ENCODE data around the gene KIFC1. TPM values are rescaled to one million over a fixed set of nuclear protein-coding genes. Genes with fewer than 3 reads are reported as not detected.

Gene KIFC1
- total and polyA plus RNA-seq, 2 donors (not counting 1 experiment from before 2014, with no cell fraction given) = 5.3 to 8.0 TPM

- H3K9ac ChIP-seq (ENCODE audit: insufficient read depth, low read length) = no peak overlapping the region
- H2AFZ ChIP-seq (ENCODE audit: low read length) = no peak overlapping the region
- H3K9me3 ChIP-seq (ENCODE audit: control insufficient read depth, insufficient read depth, low read depth, low read length) = no peaks in the 10 kb centered on the region
- H3K4me1 ChIP-seq (ENCODE audit: control insufficient read depth, extremely low read depth, insufficient read depth, low read length) = peaks cover 29% of the 10 kb centered on the region
- peak overlapping the region; percentile 72 for H3K4me2 ChIP-seq (ENCODE audit: extremely low read depth, insufficient read depth, low read length)
- H3K36me3 ChIP-seq (ENCODE audit: control insufficient read depth, insufficient read depth, low read length) = peaks cover 11% of the 10 kb centered on the region
- DNase-seq (ENCODE audit: low read depth in 2 of 2) = peak; percentile 53 to 71
- TF ChIP-seq EZH2 (IDR thresholded peaks at IDR 0.05; ENCODE audit: low read length, missing control alignments) (no peak), CTCF (conservative IDR thresholded peaks at IDR 0.05 in 1 of 2, IDR thresholded peaks at IDR 0.05 in 1 of 2; ENCODE audit: low read depth in 1 of 2, low read length in 2 of 2) (no peak)
- no peaks in the 10 kb centered on the region for H3K27me3 ChIP-seq (ENCODE audit: control insufficient read depth, insufficient read depth, low read length)
- peaks cover 25% of the 10 kb centered on the region for H3K79me2 ChIP-seq (ENCODE audit: control insufficient read depth, insufficient read depth, low read length)
- H3K4me3 ChIP-seq (replicated peaks in 1 of 4; ENCODE audit: control extremely low read depth in 1 of 4, insufficient read depth in 1 of 4, low read depth in 3 of 4, low read length in 4 of 4) = no peak overlapping the region
- no peaks in the 10 kb centered on the region for H4K20me1 ChIP-seq (ENCODE audit: control insufficient read depth, extremely low read depth, insufficient read depth, low read length)
- peak overlapping the region; percentile 38 for H3K27ac ChIP-seq (ENCODE audit: insufficient read depth, low read length)
These were observed 39.6 kb downstream of the KIFC1 start for GRCh38 chr6:33430991-33431879.

GRCh38 chr6:33431880-33432541, 40.4 kb downstream of the KIFC1 start:
- Histone ChIP-seq H3K36me3 (ENCODE audit: control insufficient read depth, insufficient read depth, low read length) (peaks cover 13% of the 10 kb centered on the region), H3K9me3 (ENCODE audit: control insufficient read depth, insufficient read depth, low read depth, low read length) (no peaks in the 10 kb centered on the region), H3K27ac (ENCODE audit: insufficient read depth, low read length) (no peak overlapping the region), H3K79me2 (ENCODE audit: control insufficient read depth, insufficient read depth, low read length) (peaks cover 24% of the 10 kb centered on the region), H3K4me1 (ENCODE audit: control insufficient read depth, extremely low read depth, insufficient read depth, low read length) (peaks cover 26% of the 10 kb centered on the region), H3K4me3 (replicated peaks in 1 of 4; ENCODE audit: control extremely low read depth in 1 of 4, insufficient read depth in 1 of 4, low read depth in 3 of 4, low read length in 4 of 4) (no peak overlapping the region), H3K4me2 (ENCODE audit: extremely low read depth, insufficient read depth, low read length) (no peak overlapping the region), H3K27me3 (ENCODE audit: control insufficient read depth, insufficient read depth, low read length) (no peaks in the 10 kb centered on the region), H3K9ac (ENCODE audit: insufficient read depth, low read length) (no peak overlapping the region), H2AFZ (ENCODE audit: low read length) (no peak overlapping the region), H4K20me1 (ENCODE audit: control insufficient read depth, extremely low read depth, insufficient read depth, low read length) (no peaks in the 10 kb centered on the region)
- TF ChIP-seq EZH2 (IDR thresholded peaks at IDR 0.05; ENCODE audit: low read length, missing control alignments) (no peak), CTCF (conservative IDR thresholded peaks at IDR 0.05 in 1 of 2, IDR thresholded peaks at IDR 0.05 in 1 of 2; ENCODE audit: low read depth in 1 of 2, low read length in 2 of 2) (no peak)
- no peak for DNase-seq (ENCODE audit: low read depth in 2 of 2)

- Histone ChIP-seq H3K4me2 (ENCODE audit: extremely low read depth, insufficient read depth, low read length) (no peak overlapping the region), H3K4me3 (replicated peaks in 1 of 4; ENCODE audit: control extremely low read depth in 1 of 4, insufficient read depth in 1 of 4, low read depth in 3 of 4, low read length in 4 of 4) (no peak overlapping the region), H4K20me1 (ENCODE audit: control insufficient read depth, extremely low read depth, insufficient read depth, low read length) (no peaks in the 10 kb centered on the region)
These were observed 40.9 kb downstream of the KIFC1 start for GRCh38 chr6:33432546-33432945.

More at GRCh38 chr6:33432546-33432945, 40.9 kb downstream of the KIFC1 start:
- peaks cover 16% of the 10 kb centered on the region for H3K36me3 ChIP-seq (ENCODE audit: control insufficient read depth, insufficient read depth, low read length)
- DNase-seq (ENCODE audit: low read depth in 2 of 2) = no peak
- no peaks in the 10 kb centered on the region for H3K27me3 ChIP-seq (ENCODE audit: control insufficient read depth, insufficient read depth, low read length)
- no peak overlapping the region for H3K9ac ChIP-seq (ENCODE audit: insufficient read depth, low read length)
- peaks cover 19% of the 10 kb centered on the region for H3K79me2 ChIP-seq (ENCODE audit: control insufficient read depth, insufficient read depth, low read length)
- H3K4me1 ChIP-seq (ENCODE audit: control insufficient read depth, extremely low read depth, insufficient read depth, low read length) = peaks cover 22% of the 10 kb centered on the region
- H3K27ac ChIP-seq (ENCODE audit: insufficient read depth, low read length) = no peak overlapping the region
- H3K9me3 ChIP-seq (ENCODE audit: control insufficient read depth, insufficient read depth, low read depth, low read length) = no peaks in the 10 kb centered on the region
- H2AFZ ChIP-seq (ENCODE audit: low read length) = no peak overlapping the region
- no peak for TF ChIP-seq EZH2 (IDR thresholded peaks at IDR 0.05; ENCODE audit: low read length, missing control alignments)
- TF ChIP-seq CTCF (conservative IDR thresholded peaks at IDR 0.05 in 1 of 2, IDR thresholded peaks at IDR 0.05 in 1 of 2; ENCODE audit: low read depth in 1 of 2, low read length in 2 of 2) = no peak
